GM12878 (cell line): ENCODE results near the gene CWC25.

Experiments
- ATF3 ChIP-seq: IDR thresholded peaks from 2 replicates; pipeline ENCODE4 v1.6.1; 2011; ENCODE audit warnings: low read depth, mild to moderate bottlenecking, low read length, moderate library complexity, borderline replicate concordance; ENCODE audit errors: extremely low read depth
- EGR1 ChIP-seq, 2 experiments: IDR thresholded peaks; 1 replicate in 1 of 2; 2 replicates in 1 of 2; pipeline ENCODE4 v1.6.1; 2011 to 2012; ENCODE audit warnings: low read depth in 2 of 2, low read length in 2 of 2, borderline replicate concordance in 1 of 2, mild to moderate bottlenecking in 1 of 2, moderate library complexity in 1 of 2
- MEF2B ChIP-seq: fragments of 450-650 bp; IDR thresholded peaks from 2 replicates; pipeline ENCODE4 v1.6.1; 2018; ENCODE audit warnings: mild to moderate bottlenecking, moderate library complexity; ENCODE audit not compliant: partially characterized antibody, poor library complexity, severe bottlenecking
- POLR2AphosphoS5 ChIP-seq: IDR thresholded peaks from 2 replicates; pipeline ENCODE4 v1.6.1; 2011; ENCODE audit warnings: mild to moderate bottlenecking, low read length, inconsistent platforms
- SMAD1 ChIP-seq: fragments of 450-650 bp; IDR thresholded peaks from 2 replicates; pipeline ENCODE4 v1.6.1; 2018; ENCODE audit warnings: mild to moderate bottlenecking, low read depth; ENCODE audit not compliant: partially characterized antibody
- SPI1 ChIP-seq: IDR thresholded peaks from 2 replicates; pipeline ENCODE4 v1.6.1; 2011; ENCODE audit warnings: low read depth, mild to moderate bottlenecking, low read length, moderate library complexity, borderline replicate concordance; ENCODE audit not compliant: insufficient read depth
- TF ChIP-seq, protein P1 (sequence below), 3 experiments: IDR thresholded peaks in 2 of 3; conservative IDR thresholded peaks in 1 of 3; 2 replicates each; pipeline ENCODE4 v1.5.1; 2011; ENCODE audit warnings: low read depth in 3 of 3, low read length in 3 of 3, mild to moderate bottlenecking in 3 of 3, control low read depth in 2 of 3, moderate library complexity in 2 of 3, inconsistent platforms in 1 of 3, mixed read lengths in 1 of 3; ENCODE audit not compliant: control insufficient read depth in 2 of 3, insufficient read depth in 1 of 3; ENCODE audit errors: extremely low read depth in 1 of 3
- TF ChIP-seq, protein P2 (sequence below): IDR thresholded peaks from 2 replicates; pipeline ENCODE4 v1.6.1; 2012; ENCODE audit warnings: low read depth, low read length, improper control_type of control experiment

GRCh38 chr17:38868817-38869525, 43.9 kb upstream of the CWC25 start:
- TF ChIP-seq, protein P1, sequence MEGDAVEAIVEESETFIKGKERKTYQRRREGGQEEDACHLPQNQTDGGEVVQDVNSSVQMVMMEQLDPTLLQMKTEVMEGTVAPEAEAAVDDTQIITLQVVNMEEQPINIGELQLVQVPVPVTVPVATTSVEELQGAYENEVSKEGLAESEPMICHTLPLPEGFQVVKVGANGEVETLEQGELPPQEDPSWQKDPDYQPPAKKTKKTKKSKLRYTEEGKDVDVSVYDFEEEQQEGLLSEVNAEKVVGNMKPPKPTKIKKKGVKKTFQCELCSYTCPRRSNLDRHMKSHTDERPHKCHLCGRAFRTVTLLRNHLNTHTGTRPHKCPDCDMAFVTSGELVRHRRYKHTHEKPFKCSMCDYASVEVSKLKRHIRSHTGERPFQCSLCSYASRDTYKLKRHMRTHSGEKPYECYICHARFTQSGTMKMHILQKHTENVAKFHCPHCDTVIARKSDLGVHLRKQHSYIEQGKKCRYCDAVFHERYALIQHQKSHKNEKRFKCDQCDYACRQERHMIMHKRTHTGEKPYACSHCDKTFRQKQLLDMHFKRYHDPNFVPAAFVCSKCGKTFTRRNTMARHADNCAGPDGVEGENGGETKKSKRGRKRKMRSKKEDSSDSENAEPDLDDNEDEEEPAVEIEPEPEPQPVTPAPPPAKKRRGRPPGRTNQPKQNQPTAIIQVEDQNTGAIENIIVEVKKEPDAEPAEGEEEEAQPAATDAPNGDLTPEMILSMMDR (IDR thresholded peaks at IDR 0.05 in 2 of 3, conservative IDR thresholded peaks at IDR 0.05 in 1 of 3; ENCODE audit: control insufficient read depth in 2 of 3, extremely low read depth in 1 of 3, insufficient read depth in 1 of 3, low read depth in 3 of 3, low read length in 3 of 3) = peak; percentile 43 to 49 (median 46)
- TF ChIP-seq MEF2B = no peak
- TF ChIP-seq POLR2AphosphoS5 = peak; percentile 92
- TF ChIP-seq, protein P2, sequence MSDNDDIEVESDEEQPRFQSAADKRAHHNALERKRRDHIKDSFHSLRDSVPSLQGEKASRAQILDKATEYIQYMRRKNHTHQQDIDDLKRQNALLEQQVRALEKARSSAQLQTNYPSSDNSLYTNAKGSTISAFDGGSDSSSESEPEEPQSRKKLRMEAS = no peak; the same call in 1 of the 2 replicates
- TF ChIP-seq ATF3 = no peak
- no peak for TF ChIP-seq SMAD1
- no peak for TF ChIP-seq SPI1
- TF ChIP-seq EGR1 (IDR thresholded peaks at IDR 0.05; ENCODE audit: borderline replicate concordance in 1 of 2, low read depth in 2 of 2, low read length in 2 of 2) = peak in 1 of 2 experiments; percentile 66; a peak in 1 of 3 replicates
